GM18520 (cell line): ENCODE results near the gene PDAP1.
"Not testable (repeated sequence)": the region's sequence is repeated elsewhere in the genome, so short reads cannot be mapped to it uniquely, and the experiment has no call there.

ENCODE experiments used
- ATAC-seq: cut with Tn5 transposase; IDR thresholded peaks from one replicate; pipeline ENCODE4 v1.9.1; 2021; ENCODE audit not compliant: unreplicated experiment

PDAP1 gene

DNA sequence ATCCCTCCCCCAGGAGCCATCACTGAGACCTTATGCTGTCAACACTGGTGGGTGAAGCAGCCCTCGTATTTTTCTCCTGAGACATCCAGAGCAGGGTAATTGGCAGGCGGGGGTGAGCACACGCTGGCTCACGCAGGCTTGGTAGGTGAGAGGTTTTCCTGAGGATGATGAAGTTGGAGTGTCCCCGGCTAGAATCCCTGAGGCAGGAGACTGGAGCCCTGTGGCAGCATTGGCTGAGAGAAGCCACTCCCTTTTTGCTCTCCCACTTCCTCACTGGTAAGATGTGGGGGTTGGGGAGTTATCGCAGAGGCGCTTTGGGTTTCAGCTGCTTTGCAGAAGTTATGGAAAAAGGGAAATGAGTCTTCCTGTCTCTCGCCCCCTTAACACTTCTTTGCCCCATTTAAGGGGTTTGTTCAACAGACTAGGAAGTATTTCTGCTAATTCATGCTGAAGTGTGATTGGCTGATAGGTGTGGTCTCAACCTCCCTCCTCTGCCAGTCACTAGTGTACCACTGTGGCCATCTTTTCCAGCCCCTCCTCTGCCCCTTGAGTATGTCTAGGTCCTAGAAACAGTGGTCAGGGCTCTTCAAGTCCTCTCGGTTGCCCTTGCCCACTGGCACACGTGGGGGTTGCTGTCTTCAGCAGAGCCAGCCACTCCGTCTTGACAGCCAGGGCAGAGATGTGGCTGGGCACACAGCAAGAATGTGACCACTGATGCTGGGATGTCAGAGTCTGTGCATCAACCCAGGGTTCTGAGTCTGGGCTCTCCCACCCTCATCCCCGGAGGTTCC, 28.2 kb downstream of the PDAP1 start:
- peak; percentile 21 for ATAC-seq

- not testable (repeated sequence) for ATAC-seq
Measured at GRCh38 chr7:99379693-99380031, 28.7 kb downstream of the PDAP1 start.

- no peak for ATAC-seq
Measured at GRCh38 chr7:99379043-99379577, 29.3 kb downstream of the PDAP1 start.

- ATAC-seq: no peak
Measured at GRCh38 chr7:99375070-99375807, 33.2 kb downstream of the PDAP1 start.

DNA sequence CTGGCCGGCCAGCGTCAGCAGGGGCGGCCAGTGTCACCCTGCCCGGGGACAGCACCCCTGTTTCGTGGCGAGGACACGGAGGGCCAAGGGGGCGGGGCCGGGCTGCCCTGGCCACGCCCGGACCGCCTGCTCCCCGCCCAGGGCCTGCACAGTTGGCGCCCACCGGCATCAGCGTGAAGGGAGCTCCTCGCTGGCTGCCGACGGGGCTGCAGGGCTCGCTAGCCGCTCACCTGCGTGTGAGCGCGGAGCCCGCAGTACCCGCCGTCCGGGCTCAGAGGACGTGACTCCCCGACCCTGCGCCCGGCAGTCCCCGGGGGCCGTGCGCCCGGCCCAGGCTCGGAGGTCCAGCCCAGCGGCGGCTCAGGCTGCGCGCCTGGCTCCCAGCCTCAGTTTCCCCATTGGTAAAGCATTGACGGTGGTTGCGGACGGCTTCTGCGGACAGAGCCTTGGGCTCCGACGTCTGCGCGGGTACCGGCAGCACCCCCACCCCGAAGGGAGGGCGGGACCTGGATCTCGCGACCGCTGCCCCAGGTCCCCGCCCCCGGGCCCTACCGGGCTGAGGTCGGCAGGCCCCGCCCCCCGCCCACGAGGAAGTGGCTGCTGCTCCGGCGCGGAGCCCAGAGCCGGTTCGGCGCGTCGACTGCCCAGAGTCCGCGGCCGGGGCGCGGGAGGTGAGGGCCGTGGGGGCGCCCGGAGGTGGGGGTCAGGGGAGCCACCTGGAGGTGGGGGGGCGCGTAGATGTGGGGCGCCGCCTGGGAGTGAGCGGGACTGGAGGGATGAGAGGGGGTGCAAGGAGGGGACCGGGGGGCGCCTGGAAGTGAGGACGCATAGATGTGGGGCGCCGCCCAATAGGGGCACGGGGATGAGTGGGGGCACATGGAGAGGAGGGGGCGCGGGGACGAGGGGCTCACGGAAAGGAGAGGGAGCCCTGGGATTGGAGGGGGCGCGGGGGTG, 34.0 kb downstream of the PDAP1 start, which contains the start of gene ARPC1B:
Gene ARPC1B, plus strand, starts transcription at position 620 of the 954 bp plus-strand sequence. CDS start 10,985 bp downstream, outside the sequence.
- peak; percentile 45 for ATAC-seq

DNA sequence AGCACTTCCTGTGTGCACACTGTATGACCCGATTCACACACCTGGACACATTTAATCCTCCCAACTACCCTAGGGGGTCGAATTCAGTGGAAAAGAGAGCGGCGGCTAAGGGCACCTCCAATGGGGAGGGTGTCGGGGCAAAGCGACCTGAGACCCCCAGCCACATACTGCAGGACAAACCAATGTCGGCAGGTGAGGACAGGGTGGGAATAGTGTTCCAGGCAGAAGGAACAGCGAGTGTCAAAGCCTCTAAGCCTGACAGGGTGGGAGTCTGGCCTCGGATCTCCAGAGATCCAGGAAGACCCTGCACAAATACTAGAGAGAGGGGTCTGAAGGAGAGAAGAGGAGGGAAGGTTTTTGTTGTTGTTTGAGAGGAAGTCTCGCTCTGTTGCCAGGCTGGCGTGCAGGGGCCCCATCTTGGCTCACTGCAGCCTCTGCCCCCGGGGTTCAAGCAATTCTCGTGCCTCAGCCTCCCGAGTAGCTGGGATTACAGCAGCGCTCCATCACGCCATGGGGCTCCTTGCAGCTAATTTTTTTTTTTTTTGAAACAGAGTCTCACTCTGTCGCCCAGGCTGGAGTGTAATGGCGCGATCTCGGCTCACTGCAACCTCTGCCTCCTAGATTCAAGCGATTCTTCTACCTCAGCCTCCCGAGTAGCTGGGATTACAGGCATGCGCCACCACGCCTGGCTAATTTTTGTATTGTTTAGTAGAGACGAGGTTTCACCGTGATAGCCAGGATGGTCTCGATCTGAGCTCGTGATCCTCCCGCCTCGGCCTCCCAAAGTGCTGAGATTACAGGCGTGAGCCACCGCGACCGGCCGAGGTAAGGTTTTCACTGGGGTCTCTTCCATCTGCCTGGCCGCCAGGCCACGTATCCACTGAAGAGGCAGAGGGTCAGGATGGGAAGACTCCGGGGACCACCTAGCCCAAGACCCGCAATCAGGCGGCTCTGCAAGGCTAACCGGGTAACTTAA, 35.0 kb downstream of the PDAP1 start:
- no peak for ATAC-seq

- no peak for ATAC-seq
Measured at GRCh38 chr7:99372275-99373090, 35.9 kb downstream of the PDAP1 start.

- no peak for ATAC-seq
Measured at GRCh38 chr7:99371376-99371920, 36.9 kb downstream of the PDAP1 start.

GRCh38 chr7:99369767-99370391, 38.5 kb downstream of the PDAP1 start:
- no peak for ATAC-seq

GRCh38 chr7:99368750-99369389, 39.5 kb downstream of the PDAP1 start:
- ATAC-seq: no peak

- ATAC-seq: no peak
Measured at GRCh38 chr7:99366646-99367045, 41.8 kb downstream of the PDAP1 start.

DNA sequence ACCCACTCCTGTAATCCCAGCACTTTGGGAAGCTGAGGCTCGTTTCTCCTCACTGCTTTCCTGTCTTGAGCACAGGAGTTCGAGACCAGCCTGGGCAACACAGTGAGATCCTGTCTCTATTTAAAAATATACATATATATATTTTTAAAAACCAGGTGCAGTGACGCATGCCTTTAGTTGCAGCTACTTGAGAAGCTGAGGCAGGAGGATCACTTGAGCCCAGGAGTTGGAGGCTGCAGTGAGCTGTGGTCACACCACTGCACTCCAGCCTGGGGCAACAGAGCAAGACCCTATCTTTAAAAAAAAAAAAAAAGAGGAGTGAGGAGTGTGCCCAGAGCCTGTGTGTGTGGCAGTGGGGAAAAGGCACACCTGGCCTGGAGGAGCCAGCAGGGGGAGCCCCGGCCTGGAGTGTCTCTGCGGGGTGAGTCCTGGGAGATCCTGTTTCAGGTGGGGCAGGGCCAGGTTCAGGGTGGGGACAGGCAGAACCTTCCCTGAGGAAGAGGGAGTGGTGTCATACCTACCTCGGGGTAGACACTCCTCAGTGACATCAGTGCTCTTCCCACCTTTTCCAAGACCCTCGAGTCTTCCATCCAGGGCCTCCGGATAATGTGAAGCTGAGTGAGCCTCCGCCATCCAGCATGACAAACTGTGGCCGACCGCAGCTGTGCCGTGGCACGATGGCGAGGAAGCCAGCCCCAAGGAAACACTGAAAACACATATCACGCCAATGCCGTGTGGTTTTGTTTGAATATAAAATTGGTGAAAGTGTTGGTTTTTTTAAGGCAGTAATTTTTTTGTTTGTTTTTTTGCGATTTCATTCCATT, 42.9 kb downstream of the PDAP1 start:
- no peak for ATAC-seq

DNA sequence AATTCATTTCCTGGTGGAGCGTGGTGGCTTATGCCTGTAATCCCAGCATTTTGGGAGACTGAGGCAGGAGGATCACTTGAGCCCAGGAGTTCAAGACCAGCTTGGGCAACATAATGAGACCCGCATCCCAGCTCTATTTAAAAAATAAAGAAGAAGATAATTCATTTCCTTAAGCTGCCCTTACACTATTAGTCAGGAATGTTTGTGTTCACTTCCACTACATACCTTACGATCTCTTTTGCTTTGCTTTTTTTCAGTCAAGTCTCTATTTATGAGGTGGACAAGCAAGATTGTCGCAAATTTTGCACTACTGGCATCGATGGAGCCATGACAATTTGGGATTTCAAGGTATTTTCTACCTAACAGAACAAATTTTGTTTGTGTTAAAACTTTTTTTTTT, 45.1 kb downstream of the PDAP1 start:
- no peak for ATAC-seq

DNA sequence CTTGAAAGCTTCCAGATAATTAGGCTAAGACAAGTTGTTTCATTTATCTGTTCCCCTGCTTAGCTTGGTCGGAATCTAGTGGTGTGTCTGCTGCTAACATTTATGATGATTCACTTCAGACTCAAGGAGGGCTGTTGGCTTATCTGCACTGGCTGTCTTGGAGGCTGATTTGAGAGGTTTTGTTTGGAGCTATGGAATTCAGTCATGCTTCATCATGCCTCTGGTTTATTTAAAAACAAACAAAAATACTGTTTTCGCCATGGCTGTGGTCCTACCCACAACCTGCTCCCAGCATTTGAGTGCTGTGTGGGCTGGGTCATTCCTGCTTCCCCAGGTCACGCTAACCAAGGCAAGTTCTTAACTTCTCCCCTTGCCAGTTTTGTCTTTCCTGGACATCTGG, 45.6 kb downstream of the PDAP1 start:
- ATAC-seq: no peak

GRCh38 chr7:99359465-99360154, 48.8 kb downstream of the PDAP1 start:
- ATAC-seq: no peak

- not testable (repeated sequence) for ATAC-seq
Measured at GRCh38 chr7:99358521-99358920, 49.9 kb downstream of the PDAP1 start.
